Upper lobe of left lung (tissue), 6 donors: ENCODE results near the gene DENND4C. TPM values are rescaled to one million over a fixed set of nuclear protein-coding genes. Genes with fewer than 3 reads are reported as not detected.
A peak's percentile ranks its signal among the peaks of the same experiment; 100 is the strongest.
"Not testable (repeated sequence)": the region's sequence is repeated elsewhere in the genome, so short reads cannot be mapped to it uniquely, and the experiment has no call there.

Experiments
- ATAC-seq, 2 donors: fragments of 200-7000 bp; cut with Tn5 transposase; one replicate each; pipeline ENCODE4 v1.9.1; 2022; ENCODE audit warnings: mild to moderate bottlenecking in 2 of 2, moderate library complexity in 2 of 2; ENCODE audit not compliant: low FRiP score in 2 of 2
- DNase-seq, 2 donors: peaks; one replicate each; pipeline ENCODE4 v3.0.0-alpha.2; 2019 to 2020
- H3K27ac ChIP-seq, 4 donors: fragments of 200-600 bp; sonication (generic); one replicate each; pipeline ENCODE4 v1.5.1; 2016 to 2019
- H3K27me3 ChIP-seq, 4 donors: fragments of 200-600 bp; sonication (generic); one replicate each; pipeline ENCODE4 v1.5.1; 2017 to 2019
- H3K36me3 ChIP-seq, 4 donors: fragments of 200-600 bp; sonication (generic); one replicate each; pipeline ENCODE4 v1.5.1; 2016 to 2019
- H3K4me1 ChIP-seq, 4 donors: fragments of 200-600 bp; sonication (generic); one replicate each; pipeline ENCODE4 v1.5.1; 2018 to 2019
- H3K4me3 ChIP-seq, 4 donors: fragments of 200-600 bp; sonication (generic); one replicate each; pipeline ENCODE4 v1.5.1; 2017 to 2019; ENCODE audit warnings: mild to moderate bottlenecking in 2 of 4, moderate library complexity in 1 of 4
- H3K9me3 ChIP-seq, 4 donors: fragments of 200-600 bp; sonication (generic); one replicate each; pipeline ENCODE4 v1.5.1; 2018 to 2019
- EP300 ChIP-seq, 4 donors: sonication (generic); formaldehyde crosslinking; IDR thresholded peaks; one replicate each; pipeline ENCODE4 v1.5.1; 2017; ENCODE audit warnings: antibody characterized with exemption in 4 of 4, control low read depth in 2 of 4
- POLR2A ChIP-seq, 4 donors: fragments of 450-650 bp; IDR thresholded peaks; one replicate each; pipeline ENCODE4 v1.5.1; 2016 to 2017; ENCODE audit warnings: antibody characterized with exemption in 4 of 4, mild to moderate bottlenecking in 2 of 4
- POLR2AphosphoS5 ChIP-seq, 2 donors: sonication (generic); formaldehyde crosslinking; IDR thresholded peaks; one replicate each; pipeline ENCODE4 v1.5.1; 2017; ENCODE audit warnings: antibody characterized with exemption in 2 of 2
- WGBS, 2 donors: methylation state at CpG; one replicate each; pipeline ENCODE4 v1.1.5; 2017 to 2018; 5-methylcytosine and 5-hydroxymethylcytosine counted together
- total RNA-seq, 6 donors: library from RNA; depleted of rRNA in 4 of 6; stranded (reverse); fragments of >200 nt in 4 of 6; gene quantifications; one replicate each; pipeline versions ENCODE4 v1.1.0 to v1.2.1, GENCODE V29; 2016 to 2021
- TF ChIP-seq, protein P1 (sequence below), 6 experiments: fragments of 450-650 bp in 4 of 6; fragments of 200-600 bp in 2 of 6; sonication (generic) in 2 of 6; IDR thresholded peaks; one replicate each; pipeline ENCODE4 v1.5.1; 2016 to 2019; ENCODE audit warnings: antibody characterized with exemption in 6 of 6
- donor health status: DM: no; HTN: no; CAD: no; lungs with moderate emphysema.
- donor health status: DM: no; HTN: yes; CAD: no; lungs with severe emphysema.

The DENND4C gene
- total RNA-seq, 6 donors from 2014 or later: 66.1 to 181 (median 108) TPM

DNA sequence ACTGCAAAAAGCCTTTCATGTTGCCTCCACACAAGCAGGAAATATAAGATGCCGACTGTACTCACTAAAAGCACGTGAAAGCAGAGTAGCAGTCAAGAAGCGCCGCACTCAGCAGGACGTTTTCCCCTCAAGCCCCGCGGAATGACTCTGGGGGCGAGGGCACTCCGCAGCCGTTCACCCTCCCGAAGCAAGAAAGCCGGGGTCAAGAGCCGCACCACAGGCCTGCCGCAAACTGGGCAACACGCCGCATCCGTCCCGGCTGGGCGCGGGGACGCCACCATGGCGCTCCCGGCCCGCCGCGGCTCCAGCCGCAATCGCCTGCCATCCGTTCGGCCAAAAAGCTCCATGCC lies 149.2 kb downstream of the DENND4C start:
- Histone ChIP-seq H3K27ac (peak overlapping the region; percentile 87 to 96 (median 88)), H3K4me3 (peak overlapping the region; percentile 51 to 78 (median 70)), H3K36me3 (peaks cover 14 to 40% (median 34%) of the 10 kb centered on the region in 4 donors), H3K4me1 (peaks cover 17 to 34% (median 22%) of the 10 kb centered on the region in 4 donors), H3K27me3 (no peaks in the 10 kb centered on the region), H3K9me3 (no peaks in the 10 kb centered on the region)
- DNase-seq (peak; percentile 26 to 91), ATAC-seq (peak; percentile 72 to 81)
- whole genome bisulfite sequencing, 2 donors: 0% methylated on average over 3 to 14 of the region's 30 CpGs
- no peak for TF ChIP-seq POLR2AphosphoS5 (IDR thresholded peaks at IDR 0.05)
- no peak for TF ChIP-seq POLR2A (IDR thresholded peaks at IDR 0.05)
- no peak for TF ChIP-seq EP300 (IDR thresholded peaks at IDR 0.05)
- TF ChIP-seq, protein P1, sequence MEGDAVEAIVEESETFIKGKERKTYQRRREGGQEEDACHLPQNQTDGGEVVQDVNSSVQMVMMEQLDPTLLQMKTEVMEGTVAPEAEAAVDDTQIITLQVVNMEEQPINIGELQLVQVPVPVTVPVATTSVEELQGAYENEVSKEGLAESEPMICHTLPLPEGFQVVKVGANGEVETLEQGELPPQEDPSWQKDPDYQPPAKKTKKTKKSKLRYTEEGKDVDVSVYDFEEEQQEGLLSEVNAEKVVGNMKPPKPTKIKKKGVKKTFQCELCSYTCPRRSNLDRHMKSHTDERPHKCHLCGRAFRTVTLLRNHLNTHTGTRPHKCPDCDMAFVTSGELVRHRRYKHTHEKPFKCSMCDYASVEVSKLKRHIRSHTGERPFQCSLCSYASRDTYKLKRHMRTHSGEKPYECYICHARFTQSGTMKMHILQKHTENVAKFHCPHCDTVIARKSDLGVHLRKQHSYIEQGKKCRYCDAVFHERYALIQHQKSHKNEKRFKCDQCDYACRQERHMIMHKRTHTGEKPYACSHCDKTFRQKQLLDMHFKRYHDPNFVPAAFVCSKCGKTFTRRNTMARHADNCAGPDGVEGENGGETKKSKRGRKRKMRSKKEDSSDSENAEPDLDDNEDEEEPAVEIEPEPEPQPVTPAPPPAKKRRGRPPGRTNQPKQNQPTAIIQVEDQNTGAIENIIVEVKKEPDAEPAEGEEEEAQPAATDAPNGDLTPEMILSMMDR (IDR thresholded peaks at IDR 0.05): peak in 1 of 6 experiments; percentile 3

GRCh38 chr9:19380826-19381075 lies 150.3 kb downstream of the DENND4C start:
- H3K27ac ChIP-seq: peak overlapping the region; percentile 87 to 96 (median 88)
- peaks cover 6 to 30% (median 24%) of the 10 kb centered on the region in 4 donors for H3K36me3 ChIP-seq
- ATAC-seq: no peak
- DNase-seq: no peak
- 52 to 62% methylated on average over 6 of the region's 6 CpGs for WGBS, 2 donors
- TF ChIP-seq, protein P1 (IDR thresholded peaks at IDR 0.05): no peak
- TF ChIP-seq POLR2A (IDR thresholded peaks at IDR 0.05) (no peak), POLR2AphosphoS5 (IDR thresholded peaks at IDR 0.05) (no peak), EP300 (IDR thresholded peaks at IDR 0.05) (no peak)
- peaks cover 17 to 34% (median 22%) of the 10 kb centered on the region in 4 donors for H3K4me1 ChIP-seq
- H3K4me3 ChIP-seq: peak overlapping the region; percentile 51 to 81 (median 70)
- no peaks in the 10 kb centered on the region for H3K9me3 ChIP-seq
- no peaks in the 10 kb centered on the region for H3K27me3 ChIP-seq

DNA sequence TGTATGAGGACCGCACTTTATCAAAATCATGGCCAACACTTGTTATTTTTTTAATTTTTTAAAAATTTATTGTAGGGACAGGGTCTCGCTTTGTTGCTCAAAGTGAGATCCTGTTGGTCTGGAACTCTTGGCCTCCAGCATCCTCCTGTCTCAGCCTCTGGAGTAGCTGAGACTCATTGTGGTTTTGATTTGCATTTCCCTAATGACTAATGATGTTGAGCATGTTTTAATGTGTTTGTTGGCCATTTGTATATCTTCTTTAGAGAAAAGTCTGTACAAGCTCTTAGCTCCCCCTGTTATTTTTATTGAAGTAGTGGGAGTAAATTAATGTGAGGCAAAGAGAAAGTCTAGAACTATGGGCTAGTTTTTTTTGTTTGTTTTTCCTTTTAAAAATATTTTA lies 151.2 kb downstream of the DENND4C start:
- WGBS, 2 donors: 93 to 96% methylated on average over 2 of the region's 2 CpGs
- Histone ChIP-seq H3K27me3 (no peaks in the 10 kb centered on the region), H3K4me1 (peaks cover 17 to 34% (median 22%) of the 10 kb centered on the region in 4 donors), H3K27ac (no peak overlapping the region), H3K36me3 (peaks cover 5 to 20% (median 15%) of the 10 kb centered on the region in 4 donors), H3K4me3 (no peak overlapping the region), H3K9me3 (no peaks in the 10 kb centered on the region)
- DNase-seq: no peak
- ATAC-seq: no peak
- TF ChIP-seq POLR2A (IDR thresholded peaks at IDR 0.05) (no peak), POLR2AphosphoS5 (IDR thresholded peaks at IDR 0.05) (no peak), EP300 (IDR thresholded peaks at IDR 0.05) (no peak)
- TF ChIP-seq, protein P1 (IDR thresholded peaks at IDR 0.05): no peak

DNA sequence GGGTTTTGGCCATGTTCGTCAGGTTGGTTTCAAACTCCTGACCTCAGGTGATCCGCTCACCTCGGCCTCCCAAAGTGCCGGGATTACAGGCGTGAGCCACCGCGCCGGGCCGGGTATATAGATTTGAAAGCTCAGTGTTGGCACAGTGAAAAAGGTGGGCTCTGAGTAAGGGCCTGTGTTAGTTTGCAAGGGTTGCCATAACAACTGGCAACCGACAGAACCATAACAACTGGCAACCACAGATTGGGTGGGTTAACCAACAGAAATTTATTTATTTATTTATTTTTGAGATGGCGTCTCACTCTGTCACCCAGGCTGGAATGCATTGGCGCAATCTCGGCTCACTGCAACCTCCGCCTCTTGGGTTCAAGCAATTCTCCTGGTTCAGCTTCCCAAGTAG lies 154.7 kb downstream of the DENND4C start:
- DNase-seq: peak in 1 of 2 donors; percentile 46
- H3K4me1 ChIP-seq, H3K4me3 ChIP-seq, ATAC-seq, H3K36me3 ChIP-seq, H3K27ac ChIP-seq, H3K9me3 ChIP-seq, H3K27me3 ChIP-seq: not testable (repeated sequence)
- WGBS, 2 donors: 94 to 99% methylated on average over 13 to 14 of the region's 14 CpGs

DNA sequence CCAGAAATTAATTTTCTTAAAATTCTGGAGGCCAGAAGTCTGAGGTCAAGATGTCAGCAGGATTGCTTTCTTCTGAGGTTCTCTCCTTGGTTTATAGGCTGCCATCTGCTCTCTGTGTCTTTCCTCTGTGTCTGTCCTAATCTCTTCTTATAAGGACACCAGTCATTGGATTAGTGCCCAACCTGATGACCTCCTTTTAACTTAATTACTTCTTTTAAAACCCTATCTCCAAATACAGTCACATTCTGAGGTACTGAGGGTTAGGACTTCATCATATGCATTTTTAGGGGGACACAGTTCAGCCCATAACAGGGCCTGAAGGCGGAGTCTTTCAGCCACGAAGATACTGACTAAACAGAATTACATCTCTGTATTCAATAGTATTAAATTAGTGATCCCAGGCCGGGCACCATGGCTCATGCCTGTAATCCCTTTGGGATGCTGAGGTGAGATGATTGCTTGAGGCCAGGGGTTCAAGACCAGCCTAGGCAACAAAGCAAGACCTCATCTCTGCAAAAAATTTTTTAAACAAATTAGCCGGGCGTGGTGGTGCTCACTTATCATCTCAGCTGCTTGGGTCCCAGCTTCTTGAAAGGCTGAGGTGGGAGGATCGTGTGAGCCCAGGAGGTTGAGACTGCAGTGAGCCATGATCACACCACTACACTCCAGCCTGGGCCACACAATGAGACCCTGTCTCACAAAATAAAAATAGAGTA lies 155.5 kb downstream of the DENND4C start:
- Histone ChIP-seq H3K36me3 (no peaks in the 10 kb centered on the region), H3K27ac (no peak overlapping the region), H3K27me3 (no peaks in the 10 kb centered on the region), H3K4me1 (peaks cover 0 to 3% (median under 1%) of the 10 kb centered on the region in 4 donors), H3K9me3 (no peaks in the 10 kb centered on the region), H3K4me3 (no peak overlapping the region)
- WGBS, 2 donors: 93 to 96% methylated on average over 6 of the region's 6 CpGs
- no peak for TF ChIP-seq POLR2A (IDR thresholded peaks at IDR 0.05)
- TF ChIP-seq EP300 (IDR thresholded peaks at IDR 0.05): no peak
- no peak for TF ChIP-seq POLR2AphosphoS5 (IDR thresholded peaks at IDR 0.05)
- TF ChIP-seq, protein P1 (IDR thresholded peaks at IDR 0.05): no peak
- DNase-seq (no peak), ATAC-seq (no peak)
